ENCODE measurements around the gene GOLGA6L1.
"Not testable (repeated sequence)": the region's sequence is repeated elsewhere in the genome, so short reads cannot be mapped to it uniquely, and the experiment has no call there.

GOLGA6L1 gene

GRCh38 chr15:23136722-23137121 lies at the start of gene GOLGA6L1:
GOLGA6L1 (minus strand) TSS chr15:23136822; CDS start chr15:23136731, 91 bp downstream.
- DNase-seq (ENCODE audit: low spot score), result not testable (repeated sequence)

GRCh38 chr15:23181201-23181600 lies 44.6 kb upstream of the GOLGA6L1 start:
- DNase-seq (ENCODE audit: low spot score), result not testable (repeated sequence)

- not testable (repeated sequence) for DNase-seq (ENCODE audit: low spot score)
These were observed 43.9 kb upstream of the GOLGA6L1 start for GRCh38 chr15:23180547-23180927.

GRCh38 chr15:23179768-23180546 lies 43.3 kb upstream of the GOLGA6L1 start:
- not testable (repeated sequence) for DNase-seq (ENCODE audit: low spot score)

GRCh38 chr15:23176683-23177082 lies 40.1 kb upstream of the GOLGA6L1 start:
- not testable (repeated sequence) for DNase-seq (ENCODE audit: low spot score)

- DNase-seq (ENCODE audit: low spot score), result not testable (repeated sequence)
These were observed 39.0 kb upstream of the GOLGA6L1 start for GRCh38 chr15:23175606-23176005.

GRCh38 chr15:23174609-23175140 lies 38.1 kb upstream of the GOLGA6L1 start:
- DNase-seq (ENCODE audit: low spot score), result not testable (repeated sequence)

- DNase-seq (ENCODE audit: low spot score), result not testable (repeated sequence)
These were observed 3.8 kb downstream of the GOLGA6L1 start for GRCh38 chr15:23132787-23133186.

- DNase-seq (ENCODE audit: low spot score), result no peak
These were observed 18.4 kb downstream of the GOLGA6L1 start for GRCh38 chr15:23118208-23118607.

GRCh38 chr15:23095796-23096195 lies 40.8 kb downstream of the GOLGA6L1 start:
- DNase-seq (ENCODE audit: low spot score), result no peak

GRCh38 chr15:23083115-23083514 lies 53.5 kb downstream of the GOLGA6L1 start:
- DNase-seq (ENCODE audit: low spot score), result no peak

GRCh38 chr15:23081996-23082737 lies 54.5 kb downstream of the GOLGA6L1 start:
- DNase-seq (ENCODE audit: low spot score), result not testable (repeated sequence)

GRCh38 chr15:23081271-23081670 lies 55.4 kb downstream of the GOLGA6L1 start:
- DNase-seq (ENCODE audit: low spot score), result no peak

GRCh38 chr15:23079766-23080165 lies 56.9 kb downstream of the GOLGA6L1 start:
- DNase-seq (ENCODE audit: low spot score), result no peak

All from D341Med (cell line).